ENCODE data around the gene TLK1. TPM values are rescaled to one million over a fixed set of nuclear protein-coding genes. Genes with fewer than 3 reads are reported as not detected.

TLK1 gene
- total RNA-seq, 2 donors from 2014 or later: 27.8 to 62.4 TPM

DNA sequence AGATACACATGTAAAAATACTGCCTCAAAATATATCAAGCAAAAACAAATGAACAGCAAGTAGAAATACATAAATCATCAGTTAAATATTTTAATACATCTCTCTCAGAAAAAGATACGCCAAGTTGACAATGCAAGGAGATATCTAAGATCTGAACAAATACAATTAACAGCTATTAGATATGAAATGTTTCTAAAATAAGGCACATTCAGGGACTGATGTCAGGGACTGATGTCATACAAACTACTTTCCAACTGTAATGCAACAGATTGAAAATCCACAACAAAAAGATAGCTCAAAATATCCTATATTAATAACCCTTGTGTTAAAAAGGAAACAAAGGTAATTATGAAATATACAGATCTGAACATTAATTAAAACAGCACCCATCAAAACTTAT is 51.7 kb downstream of the TLK1 start:
- ATAC-seq (ENCODE audit: insufficient number of reproducible peaks, low FRiP score, low read depth): no peak
- TF ChIP-seq, protein P1, sequence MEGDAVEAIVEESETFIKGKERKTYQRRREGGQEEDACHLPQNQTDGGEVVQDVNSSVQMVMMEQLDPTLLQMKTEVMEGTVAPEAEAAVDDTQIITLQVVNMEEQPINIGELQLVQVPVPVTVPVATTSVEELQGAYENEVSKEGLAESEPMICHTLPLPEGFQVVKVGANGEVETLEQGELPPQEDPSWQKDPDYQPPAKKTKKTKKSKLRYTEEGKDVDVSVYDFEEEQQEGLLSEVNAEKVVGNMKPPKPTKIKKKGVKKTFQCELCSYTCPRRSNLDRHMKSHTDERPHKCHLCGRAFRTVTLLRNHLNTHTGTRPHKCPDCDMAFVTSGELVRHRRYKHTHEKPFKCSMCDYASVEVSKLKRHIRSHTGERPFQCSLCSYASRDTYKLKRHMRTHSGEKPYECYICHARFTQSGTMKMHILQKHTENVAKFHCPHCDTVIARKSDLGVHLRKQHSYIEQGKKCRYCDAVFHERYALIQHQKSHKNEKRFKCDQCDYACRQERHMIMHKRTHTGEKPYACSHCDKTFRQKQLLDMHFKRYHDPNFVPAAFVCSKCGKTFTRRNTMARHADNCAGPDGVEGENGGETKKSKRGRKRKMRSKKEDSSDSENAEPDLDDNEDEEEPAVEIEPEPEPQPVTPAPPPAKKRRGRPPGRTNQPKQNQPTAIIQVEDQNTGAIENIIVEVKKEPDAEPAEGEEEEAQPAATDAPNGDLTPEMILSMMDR (IDR thresholded peaks at IDR 0.05): no peak
- no peak overlapping the region for H3K4me3 ChIP-seq
- no peaks in the 10 kb centered on the region for H3K9me3 ChIP-seq
- no peak overlapping the region for H3K27ac ChIP-seq
- no peak for DNase-seq (ENCODE audit: low spot score)
- H3K36me3 ChIP-seq: no peaks in the 10 kb centered on the region
- no peaks in the 10 kb centered on the region for H3K27me3 ChIP-seq (replicated peaks; ENCODE audit: insufficient read depth)
- H3K4me1 ChIP-seq (ENCODE audit: control insufficient read depth in 1 of 2, low read depth in 2 of 2): no peaks in the 10 kb centered on the region

DNA sequence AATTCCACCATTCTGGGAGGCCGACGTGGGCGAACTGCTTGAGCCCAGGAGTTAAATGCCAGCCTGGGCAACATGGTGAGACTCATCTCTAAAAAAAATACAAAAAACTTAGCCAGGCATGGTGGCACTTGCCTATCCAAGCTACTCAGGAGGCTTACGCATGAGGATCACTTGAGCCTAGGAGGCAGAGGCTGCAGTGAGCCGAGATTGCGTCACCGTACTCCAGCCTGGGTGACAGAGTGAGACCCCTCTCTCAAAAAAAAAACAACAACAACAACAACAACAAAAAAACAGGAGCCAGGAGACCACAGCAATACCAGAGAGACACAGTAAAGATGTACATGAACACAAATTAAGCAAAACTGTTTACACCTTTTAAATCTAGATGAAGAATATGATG is 52.9 kb downstream of the TLK1 start:
- Histone ChIP-seq H3K27ac (no peak overlapping the region), H3K27me3 (replicated peaks; ENCODE audit: insufficient read depth) (no peaks in the 10 kb centered on the region), H3K4me3 (no peak overlapping the region), H3K9me3 (no peaks in the 10 kb centered on the region), H3K4me1 (ENCODE audit: control insufficient read depth in 1 of 2, low read depth in 2 of 2) (no peaks in the 10 kb centered on the region), H3K36me3 (no peaks in the 10 kb centered on the region)
- TF ChIP-seq, protein P1 (IDR thresholded peaks at IDR 0.05): no peak
- no peak for ATAC-seq (ENCODE audit: insufficient number of reproducible peaks, low FRiP score, low read depth)
- DNase-seq (ENCODE audit: low spot score): no peak

GRCh38 chr2:171104379-171104778 is 56.3 kb downstream of the TLK1 start:
- Histone ChIP-seq H3K27ac (no peak overlapping the region), H3K4me1 (ENCODE audit: control insufficient read depth in 1 of 2, low read depth in 2 of 2) (no peaks in the 10 kb centered on the region), H3K4me3 (no peak overlapping the region), H3K9me3 (peaks cover 4% of the 10 kb centered on the region), H3K27me3 (replicated peaks; ENCODE audit: insufficient read depth) (no peaks in the 10 kb centered on the region), H3K36me3 (peaks cover 5% of the 10 kb centered on the region)
- ATAC-seq (ENCODE audit: insufficient number of reproducible peaks, low FRiP score, low read depth): no peak
- no peak for DNase-seq (ENCODE audit: low spot score)
- TF ChIP-seq, protein P1 (IDR thresholded peaks at IDR 0.05): no peak

DNA sequence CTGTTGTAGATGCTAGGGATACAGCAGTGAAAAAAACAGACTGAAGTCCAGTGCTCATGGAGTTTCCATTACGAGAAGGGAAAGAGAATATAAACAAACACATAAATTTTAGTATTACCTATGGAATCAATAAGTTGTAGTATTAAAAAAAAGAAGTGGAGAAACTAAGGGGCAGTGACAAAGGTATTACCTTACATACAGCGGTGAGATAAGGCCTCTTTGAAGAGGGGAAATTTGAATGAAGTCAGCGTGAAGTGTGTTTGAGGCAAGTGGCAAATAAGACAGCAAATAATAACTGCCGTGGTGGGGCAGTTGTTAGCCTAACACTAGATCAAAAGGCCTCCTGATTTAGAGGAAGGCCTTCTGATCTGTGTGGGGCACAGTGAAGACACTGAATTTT is 57.9 kb downstream of the TLK1 start:
- Histone ChIP-seq H3K4me3 (no peak overlapping the region), H3K27ac (no peak overlapping the region), H3K27me3 (replicated peaks; ENCODE audit: insufficient read depth) (no peaks in the 10 kb centered on the region), H3K9me3 (peaks cover 15% of the 10 kb centered on the region), H3K36me3 (peaks cover 5% of the 10 kb centered on the region), H3K4me1 (ENCODE audit: control insufficient read depth in 1 of 2, low read depth in 2 of 2) (no peaks in the 10 kb centered on the region)
- DNase-seq (ENCODE audit: low spot score) (no peak), ATAC-seq (ENCODE audit: insufficient number of reproducible peaks, low FRiP score, low read depth) (no peak)
- TF ChIP-seq, protein P1 (IDR thresholded peaks at IDR 0.05): no peak

DNA sequence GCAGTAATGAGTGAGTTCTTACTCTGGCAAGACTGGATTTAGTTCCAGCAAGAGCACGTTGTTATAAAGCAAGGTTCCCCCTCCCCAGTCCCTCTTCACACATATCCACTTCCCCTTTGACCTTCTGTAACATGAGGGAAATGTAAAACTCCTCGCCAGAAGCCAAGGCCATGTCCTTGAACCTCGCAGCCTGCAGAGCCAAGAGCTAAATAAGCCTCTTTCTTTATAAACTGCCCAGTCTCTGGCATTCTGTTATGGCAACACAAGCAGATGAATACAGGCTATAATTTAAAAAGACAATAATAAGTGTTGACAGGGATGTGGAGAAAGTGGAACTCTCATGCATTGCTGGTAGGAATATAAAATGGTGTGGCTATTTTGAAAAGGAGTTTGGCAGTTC is 60.3 kb downstream of the TLK1 start:
- no peak for ATAC-seq (ENCODE audit: insufficient number of reproducible peaks, low FRiP score, low read depth)
- no peaks in the 10 kb centered on the region for H3K4me1 ChIP-seq (ENCODE audit: control insufficient read depth in 1 of 2, low read depth in 2 of 2)
- no peak overlapping the region for H3K27ac ChIP-seq
- no peak overlapping the region for H3K4me3 ChIP-seq
- peaks cover 5% of the 10 kb centered on the region for H3K36me3 ChIP-seq
- no peaks in the 10 kb centered on the region for H3K27me3 ChIP-seq (replicated peaks; ENCODE audit: insufficient read depth)
- TF ChIP-seq, protein P1 (IDR thresholded peaks at IDR 0.05): no peak
- no peak for DNase-seq (ENCODE audit: low spot score)
- peaks cover 19% of the 10 kb centered on the region for H3K9me3 ChIP-seq
